H1 (cell line): ENCODE results near the gene ACER1. TPM values are rescaled to one million over a fixed set of nuclear protein-coding genes. Genes with fewer than 3 reads are reported as not detected.

Experiments used
- GTF2F1 ChIP-seq: IDR thresholded peaks from 2 replicates; pipeline ENCODE4 v1.6.1; 2012; ENCODE audit warnings: low read depth, low read length, improper control_type of control experiment, borderline replicate concordance
- KDM4A ChIP-seq: IDR thresholded peaks from one replicate; pipeline ENCODE4 v1.7.1; 2012; ENCODE audit warnings: low read depth, mild to moderate bottlenecking, moderate library complexity, low read length, inconsistent platforms; ENCODE audit not compliant: severe bottlenecking
- TAF1 ChIP-seq: IDR thresholded peaks from 2 replicates; pipeline ENCODE4 v1.6.1; 2011; ENCODE audit warnings: mild to moderate bottlenecking, low read depth, low read length
- polyA plus RNA-seq, 7 experiments: library from polyadenylated mRNA; depleted of rRNA in 3 of 7; stranded (reverse) in 5 of 7; unstranded in 2 of 7; fragments of >200 nt in 5 of 7; fragments of 200-250 nt in 2 of 7; gene quantifications; 1 replicate in 5 of 7; 2 replicates in 1 of 7; 4 replicates in 1 of 7; pipeline versions ENCODE4 v1.2.1 to v1.2.3, GENCODE V29; 2011 to 2013; ENCODE audit warnings: missing spikeins in 2 of 7, mixed read lengths in 2 of 7
- total RNA-seq: library from RNA; stranded (reverse); fragmentation: NEBNext Ultra II Directional; extraction: Animal tissue kit (Norgen Biotek cat#: 25700); gene quantifications from 2 replicates; pipeline ENCODE4 v1.2.1, GENCODE V29; 2021

The ACER1 gene
- total and polyA plus RNA-seq, 2 of the 8 experiments (the other 6 are each of a cell fraction or from before 2014, with no cell fraction given): 0.05 TPM; not detected in 1

DNA sequence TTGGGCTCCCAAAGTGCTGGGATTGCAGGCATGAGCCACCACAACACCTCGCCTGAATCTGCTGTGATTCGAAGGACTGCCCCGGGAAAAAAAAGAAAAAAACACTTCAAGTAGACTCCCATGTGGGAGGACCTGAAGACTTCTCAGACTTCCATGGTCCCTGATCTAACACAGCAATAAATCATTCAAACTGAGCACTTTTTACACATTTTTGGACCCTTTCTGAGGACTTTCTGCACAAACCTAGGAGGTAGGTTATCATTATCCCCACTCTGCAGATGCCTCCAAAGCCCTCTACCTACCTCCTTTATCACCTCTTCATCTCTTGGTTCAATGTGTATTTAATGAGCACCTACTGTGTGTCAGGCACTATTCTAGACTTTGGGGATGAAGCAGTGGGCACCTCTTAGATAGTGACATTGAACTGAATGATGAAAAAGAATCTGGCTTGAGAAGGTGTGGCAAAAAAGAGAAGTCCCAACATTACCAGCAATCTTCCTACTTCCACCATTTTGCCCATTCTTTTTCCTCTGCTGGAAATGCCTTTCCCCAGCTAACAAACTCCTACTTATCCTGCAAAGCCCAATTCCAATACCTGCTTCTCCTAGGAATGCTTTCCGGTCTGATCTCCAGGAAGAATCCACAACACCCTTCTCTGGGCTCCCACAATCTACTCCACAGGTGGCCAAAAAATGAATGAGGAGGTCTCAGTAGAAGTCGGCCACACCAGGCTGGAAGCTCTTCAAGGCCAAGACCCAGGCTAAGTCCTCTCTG is 26.3 kb upstream of the ACER1 start (continued):
- TF ChIP-seq KDM4A (no peak), GTF2F1 (no peak), TAF1 (no peak)
